Type B pancreatic cell (in vitro differentiated cells): ENCODE data around the gene IGF1. TPM values are rescaled to one million over a fixed set of nuclear protein-coding genes. Genes with fewer than 3 reads are reported as not detected.

Source experiments
- DNase-seq: peaks from one replicate; pipeline ENCODE4 v3.0.0; 2021; ENCODE audit warnings: mixed read lengths; ENCODE audit not compliant: unreplicated experiment; ENCODE audit errors: extremely low spot score
- H3K27ac Mint-ChIP-seq: 2 replicates; pipeline ENCODE4 v1.8.0; 2021; ENCODE audit warnings: mild to moderate bottlenecking, mixed read lengths
- H3K27me3 Mint-ChIP-seq: 2 replicates; pipeline ENCODE4 v1.8.0; 2021; ENCODE audit warnings: mixed read lengths
- H3K36me3 Mint-ChIP-seq: 2 replicates; pipeline ENCODE4 v1.8.0; 2021; ENCODE audit warnings: mixed read lengths
- H3K4me1 Mint-ChIP-seq: one replicate; pipeline ENCODE4 v1.8.0; 2021; ENCODE audit warnings: mixed read lengths; ENCODE audit not compliant: unreplicated experiment
- H3K4me3 Mint-ChIP-seq: 2 replicates; pipeline ENCODE4 v1.8.0; 2021; ENCODE audit warnings: mild to moderate bottlenecking, mixed read lengths
- H3K9me3 Mint-ChIP-seq: 2 replicates; pipeline ENCODE4 v1.8.0; 2021; ENCODE audit warnings: mixed read lengths
- CTCF ChIP-seq: fragments of 200-600 bp; sonication (generic); conservative IDR thresholded peaks from 2 replicates; pipeline ENCODE4 v1.5.0; 2021; ENCODE audit warnings: antibody characterized with exemption, mild to moderate bottlenecking
- total RNA-seq: library from RNA; stranded (reverse); gene quantifications from 2 replicates; pipeline ENCODE4 v1.2.1, GENCODE V29; 2021; ENCODE audit warnings: low replicate concordance

Gene IGF1
- total RNA-seq, 1 donor from 2014 or later = 16.1 TPM

GRCh38 chr12:102351322-102351721, 129.0 kb downstream of the IGF1 start:
- H3K9me3 Mint-ChIP-seq = peaks cover 14% of the 10 kb centered on the region
- H3K27ac Mint-ChIP-seq = no peak overlapping the region
- no peak for DNase-seq
- H3K4me3 Mint-ChIP-seq = no peak overlapping the region
- peaks cover 4% of the 10 kb centered on the region for H3K4me1 Mint-ChIP-seq
- TF ChIP-seq CTCF = no peak
- H3K36me3 Mint-ChIP-seq = no peaks in the 10 kb centered on the region
- H3K27me3 Mint-ChIP-seq = no peaks in the 10 kb centered on the region

GRCh38 chr12:102350070-102350469, 130.3 kb downstream of the IGF1 start:
- Mint-ChIP-seq H3K4me3 (no peak overlapping the region), H3K27ac (no peak overlapping the region), H3K36me3 (no peaks in the 10 kb centered on the region), H3K4me1 (peaks cover 4% of the 10 kb centered on the region), H3K9me3 (peaks cover 14% of the 10 kb centered on the region), H3K27me3 (no peaks in the 10 kb centered on the region)
- no peak for DNase-seq
- no peak for TF ChIP-seq CTCF

GRCh38 chr12:102349079-102349478, 131.3 kb downstream of the IGF1 start:
- no peak for DNase-seq
- H3K27me3 Mint-ChIP-seq = no peaks in the 10 kb centered on the region
- peaks cover 4% of the 10 kb centered on the region for H3K4me1 Mint-ChIP-seq
- no peak for TF ChIP-seq CTCF
- H3K4me3 Mint-ChIP-seq = no peak overlapping the region
- peaks cover 18% of the 10 kb centered on the region for H3K9me3 Mint-ChIP-seq
- no peaks in the 10 kb centered on the region for H3K36me3 Mint-ChIP-seq
- no peak overlapping the region for H3K27ac Mint-ChIP-seq

GRCh38 chr12:102347811-102348210, 132.6 kb downstream of the IGF1 start:
- DNase-seq = no peak
- H3K9me3 Mint-ChIP-seq = peaks cover 17% of the 10 kb centered on the region
- TF ChIP-seq CTCF = no peak
- H3K4me1 Mint-ChIP-seq = peaks cover 4% of the 10 kb centered on the region
- no peaks in the 10 kb centered on the region for H3K36me3 Mint-ChIP-seq
- H3K27me3 Mint-ChIP-seq = no peaks in the 10 kb centered on the region
- H3K27ac Mint-ChIP-seq = no peak overlapping the region
- no peak overlapping the region for H3K4me3 Mint-ChIP-seq
